GM18511 (cell line): ENCODE results near the gene OSBPL5.
"Not testable (repeated sequence)": the region's sequence is repeated elsewhere in the genome, so short reads cannot be mapped to it uniquely, and the experiment has no call there.

Experiments
- ATAC-seq: cut with Tn5 transposase; IDR thresholded peaks from one replicate; pipeline ENCODE4 v1.9.1; 2021; ENCODE audit warnings: mild to moderate bottlenecking, moderate library complexity; ENCODE audit not compliant: unreplicated experiment

OSBPL5 gene

GRCh38 chr11:3182462-3182852 is 17.3 kb upstream of the OSBPL5 start:
- ATAC-seq: no peak

- no peak for ATAC-seq
These were observed 16.8 kb upstream of the OSBPL5 start for GRCh38 chr11:3181725-3182461.

GRCh38 chr11:3180869-3181268 is 15.8 kb upstream of the OSBPL5 start:
- no peak for ATAC-seq

GRCh38 chr11:3178349-3178748 is 13.2 kb upstream of the OSBPL5 start:
- no peak for ATAC-seq

GRCh38 chr11:3177931-3178330 is 12.8 kb upstream of the OSBPL5 start:
- ATAC-seq: no peak

GRCh38 chr11:3176487-3176886 is 11.4 kb upstream of the OSBPL5 start:
- no peak for ATAC-seq

GRCh38 chr11:3175194-3175593 is 10.1 kb upstream of the OSBPL5 start:
- no peak for ATAC-seq

- no peak for ATAC-seq
These were observed 9.3 kb upstream of the OSBPL5 start for GRCh38 chr11:3174387-3174786.

GRCh38 chr11:3173795-3174194 is 8.7 kb upstream of the OSBPL5 start:
- ATAC-seq: no peak

- ATAC-seq: no peak
These were observed 6.9 kb upstream of the OSBPL5 start for GRCh38 chr11:3171931-3172560.

GRCh38 chr11:3170756-3171650 is 5.9 kb upstream of the OSBPL5 start:
- no peak for ATAC-seq

- ATAC-seq: no peak
These were observed 5.1 kb upstream of the OSBPL5 start for GRCh38 chr11:3170044-3170755.

- ATAC-seq: no peak
These were observed 4.3 kb upstream of the OSBPL5 start for GRCh38 chr11:3169255-3170043.

- ATAC-seq: not testable (repeated sequence)
These were observed 3.7 kb upstream of the OSBPL5 start for GRCh38 chr11:3168742-3169254.

GRCh38 chr11:3167143-3168119 is 2.3 kb upstream of the OSBPL5 start:
- ATAC-seq: no peak

GRCh38 chr11:3166268-3167142 is 1.4 kb upstream of the OSBPL5 start:
- ATAC-seq: no peak

GRCh38 chr11:3165916-3166267 is 782 bp upstream of the OSBPL5 start:
- ATAC-seq: no peak

GRCh38 chr11:3164552-3165151 is 458 bp downstream of the OSBPL5 start:
- ATAC-seq: no peak
